ENCODE results near the gene EPSTI1.
"Not testable (repeated sequence)": the region's sequence is repeated elsewhere in the genome, so short reads cannot be mapped to it uniquely, and the experiment has no call there.

Gene EPSTI1, protein sequence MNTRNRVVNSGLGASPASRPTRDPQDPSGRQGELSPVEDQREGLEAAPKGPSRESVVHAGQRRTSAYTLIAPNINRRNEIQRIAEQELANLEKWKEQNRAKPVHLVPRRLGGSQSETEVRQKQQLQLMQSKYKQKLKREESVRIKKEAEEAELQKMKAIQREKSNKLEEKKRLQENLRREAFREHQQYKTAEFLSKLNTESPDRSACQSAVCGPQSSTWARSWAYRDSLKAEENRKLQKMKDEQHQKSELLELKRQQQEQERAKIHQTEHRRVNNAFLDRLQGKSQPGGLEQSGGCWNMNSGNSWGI

DNA sequence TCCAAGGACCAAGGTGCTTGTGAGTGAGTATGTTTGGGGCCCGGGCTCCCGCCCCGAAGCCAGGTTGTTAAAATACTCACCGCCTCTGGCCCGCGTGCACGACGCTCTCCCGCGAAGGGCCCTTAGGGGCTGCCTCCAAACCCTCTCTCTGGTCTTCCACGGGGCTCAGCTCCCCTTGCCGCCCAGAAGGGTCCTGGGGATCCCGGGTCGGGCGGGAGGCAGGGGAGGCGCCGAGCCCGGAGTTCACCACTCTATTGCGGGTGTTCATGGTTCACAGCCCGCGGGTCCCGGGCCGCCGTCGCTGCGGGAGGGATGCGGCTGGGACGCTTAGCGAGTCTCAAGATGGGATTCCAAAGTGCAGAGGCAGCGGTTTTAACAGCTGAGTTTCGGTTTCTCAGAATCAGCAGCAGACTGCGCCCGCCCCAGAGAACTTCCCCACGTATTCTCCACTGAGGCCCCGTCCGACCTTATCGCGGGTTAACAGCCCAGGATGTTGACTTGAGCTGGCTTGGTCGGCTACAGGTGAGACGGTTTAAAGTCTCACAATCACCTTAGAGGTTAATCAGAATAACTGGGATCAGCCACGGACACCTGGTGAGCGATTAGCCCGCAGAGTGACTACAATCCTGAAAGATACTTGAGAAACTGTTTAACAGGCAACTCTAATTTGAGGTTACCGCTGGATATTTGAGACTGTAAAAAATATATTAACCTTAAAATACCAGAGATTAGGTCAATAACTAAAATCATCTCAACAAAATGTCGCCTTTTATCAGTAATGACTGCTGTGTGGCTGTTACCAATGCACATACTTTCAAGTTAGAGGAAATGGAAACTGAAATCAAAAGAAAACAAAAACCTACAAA, at the start of gene EPSTI1:
TSS of gene EPSTI1 (minus strand) at position 344 of the 866 bp plus-strand sequence. CDS start at position 268, 76 bp downstream.
- in situ Hi-C loops (cut with MboI; ENCODE audit: low sequenced_read_pairs), result no loop called here

DNA sequence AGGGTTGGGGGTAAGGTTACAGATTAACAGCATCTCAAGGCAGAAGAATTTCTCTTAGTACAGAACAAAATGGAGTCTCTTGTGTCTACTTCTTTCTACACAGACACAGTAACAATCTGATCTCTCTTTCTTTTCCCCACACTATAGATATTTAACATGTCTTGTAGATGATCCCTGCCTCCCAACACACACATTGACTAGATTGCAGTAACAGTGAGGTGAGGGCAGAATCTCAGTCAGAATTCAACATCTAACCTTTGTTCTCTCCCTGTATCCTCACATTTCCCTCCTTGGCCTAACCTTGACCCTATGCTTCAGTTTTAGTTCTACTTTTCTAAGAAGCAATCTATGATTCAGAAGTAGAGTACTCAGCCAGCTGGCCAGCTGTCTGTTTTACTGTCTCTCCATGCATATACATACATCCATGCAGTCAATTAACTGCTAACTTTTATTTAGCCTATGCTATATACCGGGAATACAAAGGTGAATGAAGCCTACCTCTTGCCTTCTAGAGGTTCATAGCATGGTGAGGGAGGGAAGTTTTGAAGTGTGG, 49.4 kb upstream of the EPSTI1 start:
- in situ Hi-C loops (cut with MboI; ENCODE audit: low sequenced_read_pairs), result no loop called here

DNA sequence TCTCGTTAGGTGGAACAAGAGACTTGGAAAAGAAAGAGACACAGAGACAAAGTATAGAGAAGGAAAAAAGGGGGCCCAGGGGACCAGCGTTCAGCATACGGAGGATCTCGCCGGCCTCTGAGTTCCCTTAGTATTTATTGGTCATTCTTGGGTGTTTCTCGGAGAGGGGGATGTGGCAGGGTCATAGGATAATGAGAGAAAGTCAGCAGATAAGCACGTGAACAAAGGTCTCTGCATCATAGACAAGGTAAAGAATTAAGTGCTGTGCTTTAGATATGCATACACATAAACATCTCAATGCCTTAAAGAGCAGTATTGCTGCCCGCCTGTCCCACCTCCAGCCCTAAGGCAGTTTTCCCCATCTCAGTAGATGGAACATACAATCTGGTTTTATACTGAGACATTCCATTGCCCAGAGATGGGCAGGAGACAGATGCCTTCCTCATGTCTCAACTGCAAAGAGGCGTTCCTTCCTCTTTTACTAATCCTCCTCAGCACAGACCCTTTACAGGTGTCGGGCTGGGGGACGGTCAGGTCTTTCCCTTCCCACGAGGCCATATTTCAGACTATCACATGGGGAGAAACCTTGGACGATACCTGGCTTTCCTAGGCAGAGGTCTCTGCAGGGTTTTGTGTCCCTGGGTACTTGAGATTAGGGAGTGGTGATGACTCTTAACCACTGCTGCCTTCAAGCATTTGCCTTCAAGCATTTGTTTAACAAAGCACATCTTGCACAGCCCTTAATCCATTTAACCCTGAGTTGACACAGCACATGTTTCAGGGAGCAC, 48.7 kb upstream of the EPSTI1 start:
- in situ Hi-C loops (cut with MboI; ENCODE audit: low sequenced_read_pairs), result not testable (repeated sequence)

DNA sequence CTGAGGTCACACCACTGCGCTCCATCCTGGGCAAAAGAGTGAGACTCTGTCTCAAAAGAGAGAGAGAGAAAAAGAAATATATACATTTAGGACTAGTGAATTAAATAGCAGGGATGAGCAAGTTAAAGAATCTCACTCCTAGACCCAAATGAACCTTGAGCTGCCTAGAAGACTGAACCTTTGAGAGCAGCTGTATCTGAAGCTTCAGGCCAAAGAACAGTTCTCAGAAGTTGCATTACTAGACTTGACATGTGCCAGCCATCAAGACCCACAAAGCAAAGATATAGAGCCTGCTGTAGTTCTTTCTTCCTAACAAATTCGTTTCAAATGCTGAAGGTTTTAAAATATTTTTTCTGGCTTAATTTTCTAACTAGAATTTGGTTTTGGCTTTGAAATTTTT, 47.9 kb upstream of the EPSTI1 start:
- in situ Hi-C loops (cut with MboI; ENCODE audit: low sequenced_read_pairs), result no loop called here

DNA sequence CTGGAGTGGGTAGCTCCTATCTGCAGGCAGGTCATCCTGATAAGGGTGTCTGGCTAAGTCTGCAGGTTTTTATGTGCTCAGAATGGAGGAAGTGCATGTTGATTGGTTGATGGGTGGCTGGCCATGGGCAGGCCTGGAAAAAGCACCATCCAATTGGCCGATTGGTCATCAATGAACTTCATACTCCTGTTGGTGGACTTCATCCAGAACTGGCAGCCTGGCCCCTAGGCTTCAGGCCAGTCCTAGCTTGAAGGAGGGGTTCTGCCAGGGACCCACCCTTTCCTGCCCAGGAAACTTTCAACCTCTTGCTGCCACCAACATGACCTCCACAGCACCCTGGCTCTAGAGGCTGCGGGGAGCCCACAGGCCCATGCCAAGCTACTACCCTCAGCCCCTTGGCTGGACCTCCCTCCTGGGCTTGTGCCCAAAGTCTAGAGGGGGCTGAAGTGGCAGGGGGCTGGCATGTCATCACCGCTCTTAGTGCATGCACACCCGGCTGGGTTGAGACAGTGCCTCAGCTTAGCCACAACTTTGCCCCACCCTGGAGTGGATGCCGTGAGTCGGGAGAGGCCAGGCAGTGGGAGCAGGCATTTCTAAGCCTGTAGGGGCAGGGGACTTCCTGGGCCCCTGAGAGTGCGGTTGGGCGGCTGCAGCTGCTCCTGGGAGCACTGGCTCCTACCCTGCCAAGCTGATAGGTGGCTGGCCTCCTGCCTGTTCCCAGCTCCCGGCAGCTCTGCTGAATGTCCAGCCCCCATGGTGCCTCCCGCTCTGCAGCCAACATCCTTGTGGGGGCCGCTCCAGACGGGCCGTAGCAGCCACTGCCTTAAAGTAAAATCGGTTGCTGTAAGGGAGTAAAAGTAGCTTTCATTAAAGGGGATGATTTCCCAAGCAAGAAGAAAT, 44.6 kb upstream of the EPSTI1 start:
- in situ Hi-C loops (cut with MboI; ENCODE audit: low sequenced_read_pairs), result no loop called here

DNA sequence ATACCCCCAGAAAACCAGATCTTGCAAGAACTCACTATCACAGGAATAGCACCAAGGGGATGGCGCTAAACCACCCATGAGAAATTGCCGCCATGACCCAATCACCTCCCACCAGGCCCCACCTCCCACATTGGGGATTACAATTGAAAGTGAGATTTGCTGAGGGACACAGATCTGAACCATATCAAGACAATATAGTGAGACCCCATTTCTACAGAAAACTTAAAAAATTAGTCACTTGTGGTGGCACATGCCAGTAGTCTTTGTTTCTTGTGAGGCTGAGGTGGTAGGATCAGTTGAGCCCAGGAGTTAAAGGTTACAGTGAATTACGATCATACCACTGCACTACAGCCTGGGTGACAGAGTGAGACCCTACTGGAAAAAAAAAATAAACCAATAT, 41.0 kb upstream of the EPSTI1 start:
- in situ Hi-C loops (cut with MboI; ENCODE audit: low sequenced_read_pairs), result no loop called here

DNA sequence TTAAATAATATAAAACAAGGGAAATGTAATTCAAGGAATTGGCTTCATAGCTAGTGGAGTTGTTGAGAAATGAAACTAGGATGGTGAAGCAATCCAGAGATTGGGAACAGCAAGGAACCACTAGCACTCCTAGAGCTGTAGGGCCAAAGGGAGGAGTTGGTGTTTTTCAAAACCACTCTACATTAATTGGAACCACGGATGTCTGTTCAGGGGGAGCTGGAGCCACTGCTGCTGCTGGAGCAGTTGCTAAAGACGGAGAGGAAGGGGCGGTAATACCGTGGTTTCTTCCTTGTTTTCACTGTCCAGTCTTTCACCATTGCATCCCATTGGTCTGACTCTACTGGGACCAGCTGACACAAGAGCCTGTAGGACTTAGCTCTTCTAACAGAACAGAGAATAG, 39.8 kb upstream of the EPSTI1 start:
- in situ Hi-C loops (cut with MboI; ENCODE audit: low sequenced_read_pairs), result no loop called here

DNA sequence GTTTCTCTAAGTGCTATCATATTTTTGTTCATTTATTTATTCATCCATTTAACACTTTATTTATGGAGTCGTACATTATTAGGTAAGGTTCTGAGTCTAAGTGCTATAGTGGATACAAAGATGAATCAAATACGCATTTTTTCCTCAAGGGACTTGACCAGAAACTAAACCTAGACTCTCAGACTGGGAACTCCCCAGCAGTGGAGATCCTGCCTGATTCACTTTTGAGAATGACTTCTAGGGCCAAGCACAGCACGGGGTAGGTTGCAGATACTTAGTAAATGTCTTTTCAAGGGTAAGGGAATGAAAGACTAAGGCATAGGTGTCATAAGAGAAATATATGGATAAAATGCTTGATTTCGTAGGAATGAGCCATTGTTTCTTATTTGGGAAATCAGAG, 38.5 kb upstream of the EPSTI1 start:
- in situ Hi-C loops (cut with MboI; ENCODE audit: low sequenced_read_pairs), result no loop called here

DNA sequence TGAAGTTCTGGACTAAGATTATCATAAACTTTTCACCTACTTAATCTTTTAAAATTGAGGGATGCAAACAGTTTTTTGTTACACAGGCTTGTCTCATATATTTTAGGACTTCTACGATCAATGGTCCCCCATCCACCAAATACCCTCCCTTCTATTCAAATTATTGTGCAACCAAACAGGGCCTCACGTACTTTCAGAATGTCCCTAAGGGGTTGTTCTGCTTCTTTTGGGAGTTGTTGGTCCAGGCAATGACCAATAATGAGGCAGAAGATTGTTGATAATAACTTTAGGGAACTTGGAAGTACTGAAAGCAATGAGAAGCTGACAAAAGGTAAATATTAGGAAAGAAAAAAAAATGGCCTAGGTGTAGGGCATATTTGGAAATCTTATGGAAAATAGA, 34.2 kb upstream of the EPSTI1 start:
- in situ Hi-C loops (cut with MboI; ENCODE audit: low sequenced_read_pairs), result no loop called here

DNA sequence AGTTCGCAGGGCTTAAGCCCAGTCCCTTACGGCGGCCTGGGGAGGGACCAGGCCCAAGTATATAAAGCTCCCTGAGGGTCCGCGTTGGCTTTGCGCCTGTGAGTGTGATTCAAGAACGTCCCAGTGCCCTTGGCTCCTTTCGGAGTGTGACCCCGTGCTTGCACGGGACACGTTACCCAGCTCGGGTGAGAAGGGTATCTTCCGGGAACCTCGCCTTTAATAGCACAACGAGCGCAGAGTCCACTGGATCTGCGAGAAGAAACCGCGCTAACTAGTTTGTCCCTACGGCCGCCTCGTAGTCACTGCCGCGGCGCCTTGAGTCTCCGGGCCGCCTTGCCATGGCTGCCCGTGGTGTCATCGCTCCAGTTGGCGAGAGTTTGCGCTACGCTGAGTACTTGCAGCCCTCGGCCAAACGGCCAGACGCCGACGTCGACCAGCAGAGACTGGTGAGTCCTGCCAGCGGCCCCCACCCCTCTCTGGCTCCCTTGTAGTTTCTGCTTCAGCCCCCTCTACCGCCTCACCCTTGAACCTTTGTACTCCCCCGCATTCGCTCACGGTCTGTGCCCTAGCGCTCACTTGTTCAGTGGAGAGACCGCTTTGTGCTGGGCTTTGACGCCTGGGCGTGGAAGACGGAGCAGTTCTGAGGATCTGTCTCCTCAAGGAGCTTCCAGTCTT, 31.4 kb upstream of the EPSTI1 start, which contains the start of gene DNAJC15:
TSS of gene DNAJC15 (plus strand) at position 298 of the 675 bp plus-strand sequence. CDS start at position 339, 41 bp downstream.
- in situ Hi-C loops (cut with MboI; ENCODE audit: low sequenced_read_pairs), result no loop called here

DNA sequence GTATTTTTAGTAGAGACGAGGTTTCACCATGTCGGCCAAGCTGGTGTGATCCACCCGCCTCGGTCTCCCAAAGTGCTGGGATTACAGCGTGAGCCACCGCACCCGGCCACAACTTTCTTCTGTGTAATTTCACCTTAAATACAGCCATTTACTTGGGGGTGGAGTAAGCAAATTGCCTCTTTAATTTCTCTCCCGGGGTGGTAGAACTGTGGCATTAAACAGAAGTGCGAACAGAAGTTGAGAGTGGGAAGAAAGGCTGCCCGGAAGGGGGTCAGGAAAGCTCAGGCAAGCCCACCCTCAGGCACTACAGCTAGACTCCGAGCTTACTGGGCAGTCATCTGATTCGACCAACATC, 30.9 kb upstream of the EPSTI1 start:
- in situ Hi-C loops (cut with MboI; ENCODE audit: low sequenced_read_pairs), result no loop called here

DNA sequence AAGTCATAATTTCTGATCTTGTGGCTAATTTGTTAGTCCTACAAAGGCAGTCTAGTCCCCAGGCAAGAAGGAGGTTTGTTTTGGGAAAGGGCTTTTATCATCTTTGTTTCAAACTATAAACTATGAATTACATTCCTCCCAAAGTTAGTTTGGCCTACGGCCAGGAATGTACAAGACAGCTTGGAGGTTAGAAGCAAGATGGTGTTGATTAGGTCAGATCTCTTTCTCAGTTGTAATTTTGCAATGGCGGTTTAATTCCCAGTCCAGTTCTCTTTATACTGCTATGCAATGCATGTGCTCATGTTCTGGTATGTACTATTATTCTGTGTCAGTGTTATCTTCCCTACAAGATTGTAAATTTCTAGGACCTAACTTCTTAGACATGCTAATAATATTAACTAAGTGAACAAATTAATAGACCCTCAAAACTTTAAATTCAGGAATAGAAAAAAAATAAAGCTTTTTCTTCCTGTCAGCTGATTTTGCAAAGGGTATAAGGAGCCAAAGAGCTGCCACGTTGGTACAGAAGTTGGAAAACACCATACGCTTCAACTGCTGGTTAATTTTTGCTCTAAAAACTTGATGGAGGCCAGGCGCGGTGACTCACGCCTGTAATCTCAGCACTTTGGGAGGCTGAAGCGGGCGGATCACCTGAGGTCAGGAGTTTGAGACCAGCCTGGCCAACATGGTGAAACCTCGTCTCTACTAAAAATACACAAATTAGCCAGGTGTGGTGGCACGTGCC, 30.1 kb upstream of the EPSTI1 start:
- in situ Hi-C loops (cut with MboI; ENCODE audit: low sequenced_read_pairs), result no loop called here

DNA sequence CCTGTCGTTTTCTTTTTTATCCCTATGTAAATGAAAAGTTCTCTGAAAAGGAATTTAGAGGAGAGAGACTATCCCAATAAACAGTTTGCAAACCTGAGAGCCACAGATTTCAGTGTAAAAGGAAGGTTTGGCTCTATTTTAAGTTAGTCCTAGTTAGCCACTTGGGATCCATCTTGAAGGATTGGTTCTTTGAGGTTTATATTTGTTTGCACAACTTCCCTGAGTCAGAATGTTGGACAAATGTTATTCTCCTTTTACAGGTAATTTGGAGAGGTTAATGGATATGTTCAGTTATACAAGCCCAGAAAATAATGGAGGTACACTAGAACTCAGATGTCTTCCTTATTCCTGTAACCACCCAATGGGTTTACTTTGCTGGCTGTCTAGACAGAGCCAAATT, 28.8 kb upstream of the EPSTI1 start:
- in situ Hi-C loops (cut with MboI; ENCODE audit: low sequenced_read_pairs), result no loop called here

DNA sequence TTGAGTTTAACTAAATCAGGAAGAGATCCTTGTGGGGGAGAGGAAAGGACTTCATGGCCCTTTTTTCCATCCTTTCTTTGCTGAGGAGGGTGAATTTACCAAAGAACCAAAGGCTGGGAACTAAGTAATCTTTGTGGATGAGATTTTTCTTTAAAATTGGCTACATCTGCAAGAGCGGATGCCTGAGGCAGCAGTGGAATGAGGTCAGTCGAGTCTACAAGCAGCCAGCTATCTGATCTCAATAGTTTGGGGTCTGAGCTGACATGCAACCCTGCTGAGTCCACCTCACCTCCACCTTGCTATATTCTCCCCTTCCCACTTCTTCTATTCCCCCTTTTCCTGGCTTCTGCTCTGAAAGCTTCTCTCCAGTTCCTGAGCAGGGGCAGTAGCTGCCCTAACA, 27.8 kb upstream of the EPSTI1 start:
- in situ Hi-C loops (cut with MboI; ENCODE audit: low sequenced_read_pairs), result no loop called here

DNA sequence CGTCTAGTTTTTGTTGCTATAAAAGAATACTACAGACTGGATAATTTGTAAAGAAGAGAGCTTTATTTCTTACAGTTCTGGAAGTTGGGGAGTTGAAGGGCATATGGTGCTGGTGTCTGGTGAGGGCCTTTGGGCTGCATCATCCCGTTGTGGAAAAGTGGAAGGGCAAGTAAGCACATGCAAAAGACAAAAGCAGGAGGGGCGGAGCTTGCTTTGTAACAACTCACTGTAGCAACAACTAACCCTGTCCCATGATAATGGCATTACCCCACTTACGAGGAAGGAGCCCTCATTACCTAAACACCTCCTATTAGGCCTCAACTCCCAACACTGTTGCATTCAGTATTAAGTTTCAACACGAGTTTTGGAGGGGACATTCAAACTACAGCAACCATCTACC, 24.2 kb upstream of the EPSTI1 start:
- in situ Hi-C loops (cut with MboI; ENCODE audit: low sequenced_read_pairs), result no loop called here

DNA sequence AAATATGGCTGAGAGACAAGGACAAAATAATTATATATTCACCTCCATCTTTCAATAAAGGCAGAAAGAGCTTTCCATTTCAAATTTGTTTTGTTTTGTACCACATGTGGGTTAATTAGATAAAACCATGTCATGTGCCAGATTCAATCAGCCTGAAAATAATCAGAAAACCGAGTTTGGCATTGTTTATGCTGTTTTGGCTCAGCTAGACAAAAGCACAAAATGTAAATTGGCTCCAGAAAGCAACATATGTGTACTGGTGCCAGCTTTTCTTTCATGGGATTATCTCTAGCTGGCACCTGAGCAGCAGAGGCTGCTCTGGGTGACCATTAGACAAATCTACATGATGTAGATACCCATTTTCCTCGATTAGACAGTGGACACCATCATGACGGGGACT, 22.1 kb upstream of the EPSTI1 start:
- in situ Hi-C loops (cut with MboI; ENCODE audit: low sequenced_read_pairs), result no loop called here

DNA sequence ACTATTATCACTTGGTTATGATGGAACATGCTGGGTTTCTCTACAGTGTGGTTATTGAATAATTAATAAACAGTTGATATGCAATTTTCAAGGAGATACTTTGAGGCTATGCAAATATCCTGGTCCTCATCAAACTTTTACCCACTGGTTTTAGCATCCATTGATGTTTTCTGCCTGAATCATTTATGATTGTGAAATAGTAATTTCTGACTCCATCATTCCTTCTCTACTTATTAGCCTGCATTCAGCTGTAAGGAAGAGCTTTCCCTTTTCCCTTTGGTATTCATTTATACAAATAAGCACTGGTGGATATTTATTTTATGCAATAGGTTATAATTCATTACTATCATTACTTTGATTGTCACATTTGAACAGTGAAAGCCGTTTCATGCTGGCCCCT, 17.5 kb upstream of the EPSTI1 start:
- in situ Hi-C loops (cut with MboI; ENCODE audit: low sequenced_read_pairs), result no loop called here

DNA sequence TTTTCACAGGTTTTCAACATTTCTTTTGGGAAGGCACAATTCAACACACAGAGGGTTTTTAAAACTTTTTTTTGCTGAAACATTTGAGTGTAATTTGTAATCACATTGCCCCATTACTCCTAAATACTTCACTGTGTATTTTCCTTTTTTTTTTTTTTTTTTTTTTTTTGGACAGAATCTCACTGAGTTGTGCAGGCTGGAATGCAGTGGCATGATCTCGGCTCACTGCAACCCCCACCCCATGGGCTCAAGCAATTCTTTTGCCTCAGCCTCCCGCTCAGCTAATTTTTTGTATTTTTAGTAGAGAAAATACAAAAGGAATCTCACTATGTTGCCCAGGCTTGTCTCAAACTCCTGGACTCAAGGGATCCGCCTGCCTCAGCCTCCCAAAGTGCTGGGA, 16.6 kb upstream of the EPSTI1 start:
- in situ Hi-C loops (cut with MboI; ENCODE audit: low sequenced_read_pairs), result no loop called here
